HL-60 (cell line): Measurements from ENCODE around the gene KAZN.

Experiments
- DNase-seq, 2 experiments: peaks; one replicate each; pipeline ENCODE4 v3.0.0-alpha.2; 2010 to 2020; ENCODE audit warnings: low read depth in 1 of 2, low spot score in 1 of 2
- H3K27ac ChIP-seq: fragments of 250-450 bp; sonication (Bioruptor Pico); replicated peaks from 2 replicates; pipeline ENCODE4 v1.5.1; 2020; ENCODE audit warnings: mild to moderate bottlenecking, moderate library complexity
- H3K27me3 ChIP-seq: fragments of 250-450 bp; sonication (Bioruptor Pico); 2 replicates; pipeline ENCODE4 v1.5.1; 2021; ENCODE audit warnings: mild to moderate bottlenecking, moderate library complexity; ENCODE audit not compliant: insufficient read depth, poor library complexity, severe bottlenecking
- H3K4me3 ChIP-seq: replicated peaks from 2 replicates; pipeline ENCODE4 v1.5.1; 2011; ENCODE audit warnings: mild to moderate bottlenecking, control low read depth, low read length; ENCODE audit not compliant: insufficient read depth
- CTCF ChIP-seq: IDR thresholded peaks from one replicate; pipeline ENCODE4 v1.5.1; 2011; ENCODE audit warnings: low read length, control low read depth, inconsistent platforms; ENCODE audit not compliant: insufficient read depth
- GABPA ChIP-seq: IDR thresholded peaks from 2 replicates; pipeline ENCODE4 v1.6.1; 2012; ENCODE audit warnings: low read depth
- POLR2AphosphoS5 ChIP-seq: IDR thresholded peaks from 2 replicates; pipeline ENCODE4 v1.6.1; 2012; ENCODE audit warnings: low read depth
- REST ChIP-seq: IDR thresholded peaks from 2 replicates; pipeline ENCODE4 v1.6.1; 2012; ENCODE audit warnings: low read depth; ENCODE audit not compliant: insufficient replicate concordance
- SPI1 ChIP-seq: IDR thresholded peaks from 2 replicates; pipeline ENCODE4 v1.6.1; 2012; ENCODE audit warnings: low read depth, mild to moderate bottlenecking, borderline replicate concordance

Gene KAZN

GRCh38 chr1:15065736-15066135 lies 467.3 kb downstream of the KAZN start:
- TF ChIP-seq CTCF, result no peak
- no peak for TF ChIP-seq SPI1
- no peak for TF ChIP-seq POLR2AphosphoS5
- TF ChIP-seq GABPA, result no peak
- TF ChIP-seq REST, result no peak
- no peak for DNase-seq
- Histone ChIP-seq H3K27ac (no peak overlapping the region), H3K4me3 (no peak overlapping the region), H3K27me3 (no peaks in the 10 kb centered on the region)

- TF ChIP-seq POLR2AphosphoS5, result no peak
- no peaks in the 10 kb centered on the region for H3K27me3 ChIP-seq
- no peak overlapping the region for H3K27ac ChIP-seq
- no peak overlapping the region for H3K4me3 ChIP-seq
- DNase-seq, result no peak
Measured at GRCh38 chr1:15066191-15066590, 467.7 kb downstream of the KAZN start.

GRCh38 chr1:15067148-15067547 lies 468.7 kb downstream of the KAZN start:
- no peak for DNase-seq
- TF ChIP-seq REST (no peak), SPI1 (no peak)
- H3K4me3 ChIP-seq, result no peak overlapping the region
- H3K27me3 ChIP-seq, result no peaks in the 10 kb centered on the region
- H3K27ac ChIP-seq, result no peak overlapping the region

- no peak for TF ChIP-seq SPI1
- no peak for TF ChIP-seq GABPA
- no peak for TF ChIP-seq REST
- TF ChIP-seq POLR2AphosphoS5, result no peak
- TF ChIP-seq CTCF, result no peak
Measured at GRCh38 chr1:15068152-15068551, 469.7 kb downstream of the KAZN start.

More at GRCh38 chr1:15068152-15068551, 469.7 kb downstream of the KAZN start:
- H3K4me3 ChIP-seq, result no peak overlapping the region
- H3K27ac ChIP-seq, result no peak overlapping the region
- no peaks in the 10 kb centered on the region for H3K27me3 ChIP-seq
- DNase-seq, result no peak
